ENCODE measurements around the gene SFI1.
"Not testable (repeated sequence)": the region's sequence is repeated elsewhere in the genome, so short reads cannot be mapped to it uniquely, and the experiment has no call there.

SFI1 gene

DNA sequence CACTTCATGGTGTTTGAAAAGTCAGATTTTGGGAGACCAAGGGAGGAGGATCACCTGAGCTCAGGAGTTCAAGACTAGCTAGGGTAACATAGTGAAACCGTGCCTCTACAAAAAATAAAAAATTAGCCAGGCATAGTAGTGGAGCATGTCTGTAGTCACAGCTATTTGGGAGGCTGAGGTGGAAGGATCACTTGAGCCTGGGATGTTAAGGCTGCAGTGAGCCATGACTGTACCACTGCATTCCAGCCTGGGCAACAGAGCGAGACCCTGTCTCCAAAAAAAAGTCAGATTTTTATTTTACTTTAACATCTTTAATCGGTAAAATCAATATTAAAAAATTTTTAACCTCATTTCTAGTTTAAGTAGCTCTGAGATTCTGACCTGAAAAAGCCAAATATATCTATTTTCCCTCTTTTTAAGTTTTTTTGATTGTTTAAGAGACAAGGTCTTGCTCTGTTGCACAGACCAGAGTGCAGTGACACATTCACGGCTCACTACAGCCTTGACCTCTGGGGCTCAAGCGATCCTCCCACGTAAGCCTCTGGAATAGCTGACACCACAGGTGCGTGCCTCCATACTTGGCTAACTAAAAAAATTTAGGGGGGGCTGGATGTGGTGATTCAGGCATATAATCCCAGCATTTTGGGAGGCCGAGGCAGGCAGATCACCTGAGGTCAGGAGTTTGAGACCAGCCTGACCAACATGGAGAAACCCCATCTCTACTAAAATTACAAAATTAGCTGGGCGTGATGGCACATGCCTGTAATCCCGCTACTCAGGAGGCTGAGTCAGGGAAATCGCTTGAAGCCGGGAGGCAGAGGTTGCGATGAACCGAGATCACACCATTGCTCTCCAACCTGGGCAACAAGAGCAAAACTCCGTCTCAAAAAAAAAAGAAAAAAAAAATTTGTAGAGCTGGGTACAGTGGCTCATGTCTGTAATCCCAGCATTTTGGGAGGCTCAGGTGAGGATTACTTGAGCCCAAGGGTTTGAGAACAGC is 48.4 kb downstream of the SFI1 start:
- no peak for DNase-seq

- DNase-seq: no peak
Observed at GRCh38 chr22:31550871-31551370, 54.6 kb downstream of the SFI1 start.

- no peak for DNase-seq
Observed at GRCh38 chr22:31556627-31557203, 60.4 kb downstream of the SFI1 start.

DNA sequence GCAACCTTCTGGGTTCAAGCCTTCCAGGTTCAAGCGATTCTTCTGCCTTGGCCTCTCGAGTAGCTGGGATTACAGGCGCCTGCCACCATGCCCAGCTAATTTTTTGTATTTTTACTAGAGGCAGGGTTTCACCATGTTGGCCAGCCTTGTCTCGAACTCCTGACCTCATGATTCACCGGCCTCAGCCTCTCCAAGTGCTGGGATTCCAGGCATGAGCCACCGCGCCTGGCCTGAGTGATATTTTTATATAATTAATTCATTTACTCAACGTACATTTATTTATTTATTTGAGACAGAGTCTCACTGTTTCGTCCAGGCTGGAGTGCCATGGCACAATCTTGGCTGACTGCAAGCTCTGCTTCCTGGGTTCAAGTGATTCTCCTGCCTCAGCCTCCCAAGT is 62.2 kb downstream of the SFI1 start:
- DNase-seq: not testable (repeated sequence)

GRCh38 chr22:31561238-31561887 is 65.0 kb downstream of the SFI1 start:
- DNase-seq: peak; percentile 81

- DNase-seq: no peak
Observed at GRCh38 chr22:31561970-31562369, 65.6 kb downstream of the SFI1 start.

DNA sequence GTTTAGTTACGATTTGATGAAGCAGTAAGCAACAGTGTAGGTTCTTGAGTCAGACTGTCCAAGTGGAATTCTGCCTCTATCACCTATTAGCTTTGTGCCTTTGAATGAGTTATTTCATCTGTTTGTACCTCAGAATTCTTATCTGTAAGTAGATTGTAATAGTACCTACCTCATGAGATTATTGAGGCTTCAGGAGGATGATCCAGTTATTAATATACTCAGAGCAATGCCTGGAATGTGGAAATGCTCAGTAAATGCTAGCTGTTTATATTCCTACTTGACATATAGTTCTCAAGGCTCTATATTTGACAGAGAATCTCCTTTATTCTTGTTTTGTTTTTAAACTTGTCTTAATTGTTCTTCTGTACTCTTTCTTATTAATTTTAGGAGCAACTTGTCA is 70.1 kb downstream of the SFI1 start:
- DNase-seq: no peak

DNA sequence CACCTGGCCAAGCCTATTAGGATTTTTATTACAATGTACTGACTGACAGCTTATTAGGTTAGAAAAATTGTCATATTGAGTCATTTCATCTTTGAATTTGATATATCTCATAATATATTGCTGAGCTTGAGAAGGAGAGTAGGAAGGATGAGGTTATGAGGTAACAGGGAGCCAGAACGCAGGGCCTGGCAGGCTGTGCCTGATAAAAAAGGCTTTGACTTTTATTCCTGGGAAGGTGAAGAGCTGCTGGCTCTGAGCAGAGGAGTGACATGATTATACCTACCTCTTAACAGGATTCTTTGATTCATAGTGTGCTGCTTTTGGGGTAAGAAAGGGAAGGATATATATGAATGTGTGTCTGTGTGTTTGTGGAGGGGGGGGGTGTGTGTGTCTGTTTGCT is 70.9 kb downstream of the SFI1 start:
- DNase-seq: no peak

- DNase-seq: no peak
Observed at GRCh38 chr22:31567702-31568101, 71.4 kb downstream of the SFI1 start.

DNA sequence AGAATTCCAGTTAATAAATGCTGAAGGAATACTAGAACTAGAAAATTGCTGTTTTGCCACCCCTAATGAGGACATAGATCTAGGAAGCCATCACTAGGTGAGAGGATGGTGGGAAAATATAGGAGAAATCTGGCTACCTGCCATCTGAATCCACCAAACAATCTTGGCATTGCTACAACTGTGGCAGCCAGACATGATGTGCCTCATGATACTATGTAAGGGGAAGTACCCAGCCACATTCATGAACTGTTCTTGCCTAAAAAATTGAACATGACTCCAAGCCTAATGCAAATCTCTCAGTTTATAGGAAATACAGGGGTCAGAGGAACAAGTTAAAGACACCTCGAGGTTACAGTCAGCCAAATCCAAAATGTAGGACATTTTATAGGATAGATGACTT is 72.8 kb downstream of the SFI1 start:
- no peak for DNase-seq

GRCh38 chr22:31572939-31573338 is 76.6 kb downstream of the SFI1 start:
- DNase-seq: no peak

GRCh38 chr22:31574055-31574670 is 77.8 kb downstream of the SFI1 start:
- DNase-seq: no peak

DNA sequence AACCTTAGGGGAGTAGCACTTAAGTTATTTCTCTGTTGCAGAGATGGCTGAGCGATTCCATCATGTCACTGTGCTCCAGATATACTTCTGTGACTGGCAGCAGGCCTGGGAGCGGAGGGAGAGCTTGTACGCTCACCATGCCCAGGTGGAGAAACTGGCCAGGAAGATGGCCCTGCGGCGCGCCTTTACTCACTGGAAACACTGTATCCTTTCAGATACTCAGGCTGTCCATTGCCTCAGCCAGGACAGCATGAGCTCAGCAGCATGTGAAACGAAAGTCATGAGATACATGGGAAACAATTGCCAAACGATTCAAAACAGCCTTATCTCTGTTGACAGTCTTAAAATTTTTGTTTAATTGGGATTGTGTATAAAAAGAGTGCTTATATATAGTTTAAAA is 78.9 kb downstream of the SFI1 start:
- no peak for DNase-seq

DNA sequence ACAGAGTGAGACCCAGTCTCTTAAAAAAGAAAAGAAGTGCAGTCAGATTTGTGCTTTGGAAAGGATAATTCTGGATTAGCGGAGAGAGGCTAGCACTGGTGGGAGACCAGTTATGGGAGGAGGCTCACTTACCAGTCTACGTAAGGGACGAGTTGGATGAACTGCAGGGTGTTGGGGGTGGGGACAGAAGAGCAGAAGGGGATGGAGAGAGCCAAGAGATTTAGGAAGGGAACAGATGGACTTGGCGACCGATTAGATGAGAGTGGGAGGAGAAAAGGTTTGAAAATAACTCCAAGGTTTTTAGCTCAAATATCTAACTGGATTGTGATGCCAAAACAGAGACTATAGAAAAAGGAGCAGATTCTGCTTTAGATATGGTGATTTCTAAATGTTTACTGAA is 81.4 kb downstream of the SFI1 start:
- no peak for DNase-seq

DNA sequence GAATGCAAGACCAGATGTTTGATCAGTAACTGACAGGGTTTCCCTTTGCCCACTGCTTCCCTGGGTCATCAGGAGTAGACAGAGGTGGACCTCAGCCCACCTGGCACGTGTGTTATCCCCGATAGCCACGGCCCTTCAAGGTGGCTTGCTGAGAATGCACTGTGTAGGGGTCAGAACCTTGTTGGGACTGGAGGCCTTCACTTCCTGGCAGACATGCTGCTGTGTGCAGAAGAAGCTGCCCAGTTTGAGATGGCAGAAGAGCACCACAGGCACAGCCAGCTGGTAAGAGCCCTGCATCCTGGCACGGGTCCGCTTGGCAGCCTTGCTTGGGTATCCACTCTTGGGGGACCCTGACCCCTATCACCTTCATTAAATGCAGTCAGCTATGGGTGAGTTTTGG is 81.8 kb downstream of the SFI1 start:
- no peak for DNase-seq

DNA sequence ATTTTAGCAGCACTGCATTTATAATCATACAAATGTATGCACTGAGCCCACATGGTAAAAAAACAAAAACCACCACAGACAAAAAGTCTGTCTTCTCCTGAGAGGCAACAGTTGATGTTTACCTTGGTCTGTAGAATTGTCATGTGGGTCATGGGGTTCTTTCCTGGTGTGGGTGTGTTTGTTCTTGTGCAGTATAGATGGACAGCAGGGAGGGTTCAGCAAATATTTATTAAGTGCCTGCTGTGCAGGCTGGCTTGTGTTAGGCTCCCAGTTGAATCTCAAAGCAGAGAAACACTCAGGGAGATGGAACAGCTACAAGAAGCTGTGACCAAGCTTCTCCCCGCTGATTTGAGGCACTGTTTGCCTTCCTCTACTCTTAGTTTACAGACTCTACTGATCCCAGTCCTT is 83.5 kb downstream of the SFI1 start:
- no peak for DNase-seq

DNA sequence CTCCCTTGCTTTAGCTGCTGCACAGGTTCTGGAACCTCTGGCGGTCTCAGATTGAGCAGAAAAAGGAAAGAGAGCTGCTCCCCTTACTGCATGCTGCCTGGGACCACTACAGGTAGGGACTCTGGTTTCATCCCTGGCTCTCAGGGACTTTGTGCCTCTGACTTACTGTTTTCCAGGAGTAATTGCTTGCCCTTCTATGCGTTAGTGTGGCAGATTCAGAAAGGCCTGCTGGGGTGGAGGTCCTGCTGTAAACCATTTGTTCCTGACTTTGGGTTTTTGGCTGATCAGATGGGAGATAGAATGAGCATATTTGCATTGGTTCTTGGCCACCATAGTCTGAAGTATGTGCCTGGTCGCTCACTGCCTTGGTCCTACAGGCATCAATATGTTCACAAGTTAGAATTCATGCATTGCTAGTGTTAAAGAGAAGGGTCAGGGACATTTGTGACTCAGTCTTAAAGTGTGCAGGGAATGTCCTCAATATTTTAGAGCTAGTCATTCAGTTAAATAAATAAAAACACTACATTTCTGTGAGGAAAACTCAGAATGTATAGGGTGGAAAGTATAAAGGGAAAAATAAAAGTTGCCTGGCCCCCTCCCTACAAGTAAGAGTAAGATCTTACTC is 87.6 kb downstream of the SFI1 start:
- DNase-seq: no peak

GRCh38 chr22:31584804-31585160 is 88.4 kb downstream of the SFI1 start:
- no peak for DNase-seq

GRCh38 chr22:31585161-31585859 is 89.0 kb downstream of the SFI1 start:
- no peak for DNase-seq

DNA sequence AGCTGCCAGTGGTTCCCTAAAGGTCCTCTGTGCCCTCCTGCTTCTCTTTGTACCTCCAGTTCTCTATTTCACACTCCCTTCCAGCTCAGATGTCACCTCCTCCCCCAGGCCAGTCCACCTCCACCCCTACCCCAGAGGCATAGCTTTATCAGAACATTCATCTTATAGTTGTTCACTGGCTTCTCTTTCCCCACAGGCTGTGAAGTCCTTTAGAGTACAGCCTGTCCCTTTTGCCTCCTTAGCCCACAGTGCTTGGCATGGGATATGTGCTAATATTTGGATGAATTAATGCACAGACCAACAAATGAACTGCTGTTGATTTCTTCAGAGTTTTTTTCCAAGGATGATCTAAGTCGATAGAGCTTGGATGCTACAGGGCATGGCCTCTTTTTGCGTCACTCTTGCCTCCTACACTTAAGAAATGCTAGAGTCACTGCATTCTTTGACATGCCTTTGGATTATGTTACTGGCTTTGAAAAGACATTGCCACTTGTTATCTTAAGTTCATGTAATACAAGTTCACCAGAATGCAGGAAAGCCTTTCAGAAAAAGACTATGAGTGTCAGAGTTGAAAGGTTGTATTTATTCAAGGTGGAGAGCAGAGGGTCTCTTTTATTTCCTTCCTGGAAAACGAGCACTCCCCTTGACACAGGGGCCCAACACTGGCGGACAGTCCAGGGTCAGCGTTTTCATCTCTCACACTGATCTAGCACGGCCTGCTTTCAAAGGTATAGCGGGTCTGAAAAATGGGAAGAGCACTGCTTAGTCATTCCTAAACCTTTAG is 90.0 kb downstream of the SFI1 start:
- DNase-seq: no peak

GRCh38 chr22:31588970-31589675 is 92.8 kb downstream of the SFI1 start:
- no peak for DNase-seq
